WTC11 (cell line): ENCODE results near the gene TCF20. TPM values are rescaled to one million over a fixed set of nuclear protein-coding genes. Genes with fewer than 3 reads are reported as not detected.

Experiments
- ATAC-seq: fragments of 200-7000 bp; cut with Tn5 transposase; 2 replicates; pipeline ENCODE4 v1.10.0; 2021; ENCODE audit warnings: mild to moderate bottlenecking, moderate library complexity
- CTCF ChIA-PET: fragments of 300-600 bp; sonication (Branson Sonifier 250); formaldehyde crosslinking; loops from one replicate; lab custom pipeline; 2021; ENCODE audit warnings: antibody characterized with exemption; lab: Charles Lee
- POLR2A ChIA-PET: fragments of 350-600 bp; sonication (Branson Sonifier 250); formaldehyde crosslinking; loops from one replicate; lab custom pipeline; 2021; ENCODE audit warnings: antibody characterized with exemption; lab: Charles Lee
- DNase-seq: peaks from one replicate; pipeline ENCODE4 v3.0.0; 2021; ENCODE audit warnings: low spot score
- H3K27ac Mint-ChIP-seq: 2 replicates; pipeline ENCODE4 v1.8.0; 2021; ENCODE audit warnings: mixed read lengths
- H3K27me3 Mint-ChIP-seq: 2 replicates; pipeline ENCODE4 v1.8.0; 2021; ENCODE audit warnings: low read depth, mild to moderate bottlenecking, moderate library complexity, mixed read lengths
- H3K36me3 Mint-ChIP-seq: 2 replicates; pipeline ENCODE4 v1.8.0; 2021; ENCODE audit warnings: mixed read lengths
- H3K4me1 Mint-ChIP-seq: 2 replicates; pipeline ENCODE4 v1.8.0; 2022; ENCODE audit warnings: mixed read lengths
- H3K4me3 Mint-ChIP-seq: 2 replicates; pipeline ENCODE4 v1.8.0; 2021; ENCODE audit warnings: mild to moderate bottlenecking, moderate library complexity, mixed read lengths
- H3K9me3 Mint-ChIP-seq: 2 replicates; pipeline ENCODE4 v1.8.0; 2021; ENCODE audit warnings: mixed read lengths
- ARID4B ChIP-seq: sonication (generic); formaldehyde crosslinking; IDR thresholded peaks from 2 replicates; pipeline ENCODE4 v1.8.0; 2023; ENCODE audit warnings: missing genetic modification reagents, mild to moderate bottlenecking, borderline replicate concordance
- ATF1 ChIP-seq: sonication (generic); formaldehyde crosslinking; IDR thresholded peaks from 2 replicates; pipeline ENCODE4 v1.8.1; 2023; ENCODE audit warnings: mild to moderate bottlenecking, moderate library complexity, missing genetic modification reagents
- CREM ChIP-seq: sonication (generic); formaldehyde crosslinking; IDR thresholded peaks from 2 replicates; pipeline ENCODE4 v1.8.1; 2022; ENCODE audit warnings: mild to moderate bottlenecking, missing genetic modification reagents, moderate library complexity
- E2F1 ChIP-seq: sonication (generic); formaldehyde crosslinking; IDR thresholded peaks from 2 replicates; pipeline ENCODE4 v1.8.0; 2022; ENCODE audit warnings: mild to moderate bottlenecking, missing genetic modification reagents
- E2F5 ChIP-seq: sonication (generic); formaldehyde crosslinking; IDR thresholded peaks from 2 replicates; pipeline ENCODE4 v1.8.1; 2022; ENCODE audit warnings: mild to moderate bottlenecking, moderate library complexity, missing genetic modification reagents
- GABPB1 ChIP-seq: sonication (generic); formaldehyde crosslinking; IDR thresholded peaks from 2 replicates; pipeline ENCODE4 v1.8.1; 2023; ENCODE audit warnings: mild to moderate bottlenecking, missing genetic modification reagents
- GTF2I ChIP-seq: fragments of 250-450 bp; sonication (Bioruptor Pico); conservative IDR thresholded peaks from 2 replicates; pipeline ENCODE4 v1.4.0; 2021; ENCODE audit warnings: mild to moderate bottlenecking
- HMGA2 ChIP-seq: fragments of 250-450 bp; sonication (Bioruptor Pico); IDR thresholded peaks from 2 replicates; pipeline ENCODE4 v1.4.0; 2021; ENCODE audit warnings: mild to moderate bottlenecking, moderate library complexity
- HMGXB4 ChIP-seq: sonication (generic); formaldehyde crosslinking; IDR thresholded peaks from 2 replicates; pipeline ENCODE4 v1.8.1; 2023; ENCODE audit warnings: mild to moderate bottlenecking, moderate library complexity, missing genetic modification reagents
- NR2C2 ChIP-seq: sonication (generic); formaldehyde crosslinking; IDR thresholded peaks from 2 replicates; pipeline ENCODE4 v1.8.0; 2022; ENCODE audit warnings: mild to moderate bottlenecking, missing genetic modification reagents
- NR3C1 ChIP-seq: sonication (generic); formaldehyde crosslinking; conservative IDR thresholded peaks from 2 replicates; pipeline ENCODE4 v1.8.1; 2023; ENCODE audit warnings: low read depth, mild to moderate bottlenecking, missing genetic modification reagents
- PRRX2 ChIP-seq: fragments of 250-450 bp; sonication (Bioruptor Pico); IDR thresholded peaks from 2 replicates; pipeline ENCODE4 v1.8.0; 2021; ENCODE audit warnings: mild to moderate bottlenecking
- RORB ChIP-seq: fragments of 250-450 bp; sonication (Bioruptor Pico); IDR thresholded peaks from 2 replicates; pipeline ENCODE4 v1.9.0; 2021; ENCODE audit warnings: mild to moderate bottlenecking
- SMAD4 ChIP-seq: sonication (generic); formaldehyde crosslinking; IDR thresholded peaks from 2 replicates; pipeline ENCODE4 v1.8.0; 2022; ENCODE audit warnings: mild to moderate bottlenecking, missing genetic modification reagents
- SP1 ChIP-seq: sonication (generic); formaldehyde crosslinking; conservative IDR thresholded peaks from 2 replicates; pipeline ENCODE4 v1.8.1; 2022; ENCODE audit warnings: missing genetic modification reagents
- TEAD1 ChIP-seq: sonication (generic); formaldehyde crosslinking; IDR thresholded peaks from 2 replicates; pipeline ENCODE4 v1.8.0; 2022; ENCODE audit warnings: mild to moderate bottlenecking, missing genetic modification reagents
- USF1 ChIP-seq: sonication (generic); formaldehyde crosslinking; IDR thresholded peaks from 2 replicates; pipeline ENCODE4 v1.8.0; 2022; ENCODE audit warnings: mild to moderate bottlenecking, missing genetic modification reagents
- ZNF138 ChIP-seq: sonication (generic); formaldehyde crosslinking; conservative IDR thresholded peaks from 2 replicates; pipeline ENCODE4 v1.8.1; 2022; ENCODE audit warnings: mild to moderate bottlenecking, moderate library complexity, missing genetic modification reagents
- ZNF416 ChIP-seq: fragments of 250-450 bp; sonication (Bioruptor Pico); IDR thresholded peaks from 2 replicates; pipeline ENCODE4 v1.9.0; 2021; ENCODE audit warnings: mild to moderate bottlenecking, inconsistent platforms
- ZNF532 ChIP-seq: fragments of 250-450 bp; sonication (Bioruptor Pico); IDR thresholded peaks from 2 replicates; pipeline ENCODE4 v1.9.0; 2021; ENCODE audit warnings: mild to moderate bottlenecking, borderline replicate concordance
- total RNA-seq: library from RNA; stranded (reverse); gene quantifications from 3 replicates; pipeline ENCODE4 v1.2.3, GENCODE V29; 2021

TCF20 gene
- total RNA-seq, 1 experiment from 2014 or later, result 77.0 TPM

- TF ChIP-seq HMGXB4 (CRISPR knock-in tag) (no peak), GTF2I (no peak), ZNF138 (CRISPR knock-in tag) (no peak), E2F5 (CRISPR knock-in tag) (0 out of 2 replicates have a peak, but pooled peaks have one; percentile 12), NR3C1 (no peak), E2F1 (0 out of 2 replicates have a peak, but pooled peaks have one; percentile 33), ARID4B (CRISPR knock-in tag) (no peak), SP1 (CRISPR knock-in tag) (0 out of 2 replicates have a peak, but pooled peaks have one; percentile 28)
These were observed at the start of gene TCF20 (continued) for GRCh38 chr22:42270510-42271190.

- CTCF ChIA-PET, result interaction anchor here (0.5 to 1.1 kb wide), 2 partner anchors 124 to 163 kb away, joined by 3 to 4 read pairs; no protein-coding TSS in a partner anchor
- H3K27me3 Mint-ChIP-seq, result no peaks in the 10 kb centered on the region; the same call in 1 of the 2 replicates
- no peak overlapping the region for H3K27ac Mint-ChIP-seq
- no peak overlapping the region for H3K4me3 Mint-ChIP-seq
- no peak for DNase-seq
- H3K9me3 Mint-ChIP-seq, result peaks cover 6% of the 10 kb centered on the region
- no peak for TF ChIP-seq TEAD1 (CRISPR knock-in tag)
- no peak for TF ChIP-seq ATF1
- TF ChIP-seq NR2C2, result no peak
- no peak for TF ChIP-seq SMAD4 (CRISPR knock-in tag)
- no peak for TF ChIP-seq CREM
- no peak for TF ChIP-seq HMGA2
- no peak for TF ChIP-seq ZNF532 (CRISPR knock-in tag)
- TF ChIP-seq NR3C1, result no peak
- no peak for TF ChIP-seq RORB
- no peak for TF ChIP-seq USF1
- TF ChIP-seq GABPB1 (CRISPR knock-in tag), result no peak
- TF ChIP-seq ZNF416 (CRISPR knock-in tag), result no peak
- no peak for TF ChIP-seq PRRX2 (CRISPR knock-in tag)
- TF ChIP-seq, all 79 proteins: peak for 0
- ATAC-seq, result no peak
- POLR2A ChIA-PET, result no interaction called here
- peaks cover 5% of the 10 kb centered on the region for H3K36me3 Mint-ChIP-seq
- H3K4me1 Mint-ChIP-seq, result peaks cover 37% of the 10 kb centered on the region
These were observed 48.9 kb upstream of the TCF20 start for GRCh38 chr22:42319386-42319785.
